GM21825 (cell line): ENCODE measurements around the gene NTPCR.

ENCODE experiments used
- ATAC-seq: cut with Tn5 transposase; IDR thresholded peaks from one replicate; pipeline ENCODE4 v1.9.1; 2021; ENCODE audit warnings: mild to moderate bottlenecking, moderate library complexity; ENCODE audit not compliant: unreplicated experiment

The NTPCR gene

DNA sequence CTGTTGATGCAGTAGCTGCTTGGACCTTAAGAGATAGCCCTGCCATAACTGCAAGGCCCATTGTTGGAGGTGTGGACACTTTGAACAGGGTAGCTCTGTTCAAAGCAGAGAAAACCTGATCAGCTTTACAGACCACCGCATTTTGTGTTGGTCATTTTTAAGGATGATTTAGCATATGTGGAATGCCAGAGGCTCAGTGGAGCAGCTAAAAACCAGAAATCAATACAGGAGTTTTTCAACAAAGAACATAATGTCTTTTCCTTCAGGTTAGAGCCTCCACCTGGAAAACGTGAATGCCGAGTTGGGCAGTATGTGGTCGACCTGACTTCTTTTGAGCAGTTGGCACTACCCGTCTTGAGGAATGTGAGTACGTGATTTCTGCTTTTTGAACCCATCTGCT lies 5.7 kb downstream of the NTPCR start:
- ATAC-seq, result no peak

DNA sequence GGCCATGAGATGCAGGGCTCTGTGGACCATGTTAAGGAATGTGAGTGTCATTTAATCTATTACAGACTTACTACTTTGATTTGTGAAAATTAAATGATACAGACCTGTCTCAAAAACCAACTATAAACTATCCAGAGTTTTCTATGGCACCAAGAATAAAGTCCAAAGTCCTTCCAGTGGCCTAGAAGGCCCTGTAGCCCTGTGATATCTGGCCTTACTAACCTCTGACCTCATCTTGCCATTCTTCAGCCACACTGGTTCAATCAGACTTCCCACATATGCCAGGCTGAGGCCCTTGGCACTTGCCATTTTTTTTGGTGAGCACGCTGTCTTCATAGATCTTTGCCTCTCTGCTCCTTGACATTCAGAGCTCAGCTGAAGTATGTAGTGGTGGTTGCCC lies 7.7 kb downstream of the NTPCR start:
- ATAC-seq, result no peak

DNA sequence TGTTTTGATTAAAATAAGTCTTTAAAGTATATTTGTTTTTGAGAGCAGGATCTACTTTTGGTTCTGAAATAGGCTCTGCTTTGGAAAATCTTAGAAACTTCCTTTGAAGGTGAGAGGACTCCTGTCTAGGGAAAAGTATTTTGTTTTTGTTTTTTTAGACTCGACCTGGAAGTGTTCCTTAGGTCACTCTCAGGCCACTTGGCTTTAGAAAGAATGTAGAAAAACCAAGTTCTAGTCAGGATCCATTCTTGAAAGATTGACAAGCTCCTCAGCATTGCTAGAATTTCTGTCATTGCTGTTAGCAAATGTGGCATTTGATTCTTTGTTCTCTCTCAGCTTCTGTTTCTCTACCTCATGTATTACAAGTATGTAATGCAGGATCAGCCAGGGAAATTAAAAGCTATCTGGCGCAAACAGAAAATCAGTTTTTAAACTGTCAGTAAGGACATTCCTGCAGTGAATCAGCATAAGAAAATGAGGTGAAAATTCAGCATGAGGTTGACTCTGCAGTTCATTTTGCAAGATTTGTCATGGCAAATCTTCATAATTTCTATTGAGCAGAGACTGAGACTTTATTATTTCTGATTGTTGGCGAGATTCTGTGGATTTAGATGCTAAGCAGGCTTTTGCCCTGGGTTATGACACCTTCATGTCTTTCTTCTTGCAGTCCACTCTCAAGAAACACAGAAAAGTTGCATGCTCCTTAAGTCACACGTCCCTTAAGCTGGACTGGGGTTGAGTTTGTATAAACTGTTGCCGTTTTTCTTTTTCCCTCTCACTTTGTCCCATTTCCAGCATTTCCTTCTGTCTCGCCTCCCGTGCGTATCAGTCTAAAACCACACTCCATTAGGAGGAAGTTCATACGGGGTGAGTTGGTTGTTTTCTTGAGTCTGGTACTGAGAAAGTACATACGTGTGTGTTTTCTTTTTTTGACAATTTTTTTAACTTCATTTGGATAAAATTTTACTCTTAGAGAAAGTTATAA lies 12.6 kb downstream of the NTPCR start:
- no peak for ATAC-seq

DNA sequence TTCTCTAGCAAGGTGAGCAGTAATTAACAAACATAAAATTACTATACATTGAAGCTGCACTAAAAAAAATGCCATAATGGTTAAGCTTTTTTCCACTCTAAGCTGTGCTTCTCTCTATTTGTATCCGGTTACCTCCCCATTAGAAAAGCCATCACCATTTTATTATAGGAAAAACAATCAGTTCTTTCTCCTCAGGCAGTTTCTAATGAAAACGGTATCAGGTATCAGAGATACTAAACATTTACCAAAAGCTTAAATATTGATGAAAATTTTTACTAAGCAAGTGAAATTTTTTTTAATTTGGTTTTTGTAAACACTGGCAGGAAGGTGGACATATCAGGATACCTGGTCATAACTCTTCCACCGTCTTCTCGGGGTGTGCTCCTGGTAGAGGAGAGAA lies 14.2 kb downstream of the NTPCR start:
- ATAC-seq, result no peak

DNA sequence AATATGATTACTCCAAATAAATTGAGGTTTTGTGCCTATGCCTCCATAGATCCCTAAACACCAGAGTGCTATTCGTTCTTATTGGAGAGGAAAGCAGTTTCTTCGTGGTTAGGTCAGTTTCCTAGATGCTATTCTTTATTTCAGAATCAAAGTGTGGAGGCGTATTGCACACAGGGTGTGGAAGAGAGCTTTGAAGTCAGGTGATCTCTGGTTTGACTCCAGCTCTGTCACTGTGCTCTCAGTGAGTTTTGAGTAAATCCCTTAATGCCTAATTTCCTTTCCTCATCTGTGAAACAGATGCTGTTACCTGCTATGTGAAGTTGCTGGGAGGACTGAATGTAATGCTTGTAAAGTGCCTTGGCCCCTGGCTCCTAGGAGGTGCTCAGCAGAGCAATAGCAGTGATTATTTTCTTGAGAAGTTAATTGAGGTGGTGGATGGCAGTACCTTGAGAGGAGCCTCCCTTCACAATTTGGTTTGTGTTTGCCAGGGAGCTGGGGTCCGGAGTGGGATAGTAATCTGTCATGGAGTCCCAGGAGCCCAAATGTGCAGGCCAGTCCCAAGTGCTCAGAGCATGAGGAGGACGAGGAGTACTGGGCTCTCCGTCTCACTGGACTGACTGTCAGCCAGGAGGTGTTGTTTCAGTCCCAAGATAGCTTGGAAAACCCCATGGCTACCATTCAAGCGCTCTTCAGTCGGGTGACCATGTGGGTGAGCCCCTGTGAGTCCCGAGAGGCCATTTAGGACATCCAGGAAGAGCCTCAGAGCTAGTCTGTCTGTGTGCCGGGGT lies 14.9 kb downstream of the NTPCR start:
- ATAC-seq, result no peak

DNA sequence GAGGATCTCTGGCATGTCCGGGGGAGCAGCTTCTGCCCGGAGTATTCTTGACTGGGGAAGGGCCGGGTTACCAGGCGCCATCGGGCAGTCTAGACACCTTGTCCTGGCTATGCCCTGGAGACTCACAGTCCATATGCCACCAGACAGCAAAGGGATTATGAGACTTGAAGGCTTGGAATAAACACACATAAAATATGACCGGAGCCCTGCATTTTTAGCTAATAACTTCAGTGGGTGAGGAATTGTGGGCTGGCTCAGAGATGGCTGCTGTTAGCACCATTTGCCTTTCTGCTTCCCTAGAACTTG lies 15.5 kb downstream of the NTPCR start:
- ATAC-seq, result no peak

DNA sequence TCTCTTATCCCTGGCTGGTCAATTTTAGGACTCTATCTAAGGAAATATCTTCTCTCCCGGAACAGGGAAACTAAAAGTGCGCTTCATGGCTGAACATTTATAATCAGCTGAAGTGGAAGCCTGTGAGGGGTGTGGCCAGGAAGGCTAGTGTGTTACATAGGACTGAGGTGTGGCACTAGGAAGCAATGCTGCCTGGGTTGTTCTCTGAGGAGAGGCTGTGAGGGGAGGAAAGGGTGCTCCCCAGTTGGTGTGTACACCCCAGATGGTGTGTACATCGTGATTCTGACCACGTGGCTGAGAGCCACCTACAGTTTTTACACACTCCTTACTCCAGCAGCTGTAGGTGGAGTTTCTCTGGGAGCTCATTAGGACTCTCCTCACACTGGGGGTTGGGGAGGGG lies 16.3 kb downstream of the NTPCR start:
- no peak for ATAC-seq

DNA sequence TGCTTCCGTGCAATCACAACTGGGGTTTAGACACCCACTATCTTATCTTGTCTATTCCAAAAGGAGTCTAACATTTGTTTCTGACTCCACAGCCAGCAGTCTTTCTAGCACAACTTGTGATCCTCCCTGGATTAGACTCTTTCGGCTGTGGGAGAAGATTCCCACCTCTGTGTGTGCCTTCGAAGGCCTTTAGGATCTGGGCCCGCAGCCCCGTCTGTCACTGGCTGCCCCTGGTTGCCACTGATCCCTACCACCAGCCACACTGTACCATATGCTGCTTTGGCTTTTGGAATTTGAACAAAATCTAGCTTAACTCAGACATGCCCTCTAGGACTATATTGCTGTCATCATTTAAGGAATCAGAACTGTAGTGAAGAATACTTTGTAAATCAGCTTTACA lies 18.0 kb downstream of the NTPCR start:
- ATAC-seq, result no peak

DNA sequence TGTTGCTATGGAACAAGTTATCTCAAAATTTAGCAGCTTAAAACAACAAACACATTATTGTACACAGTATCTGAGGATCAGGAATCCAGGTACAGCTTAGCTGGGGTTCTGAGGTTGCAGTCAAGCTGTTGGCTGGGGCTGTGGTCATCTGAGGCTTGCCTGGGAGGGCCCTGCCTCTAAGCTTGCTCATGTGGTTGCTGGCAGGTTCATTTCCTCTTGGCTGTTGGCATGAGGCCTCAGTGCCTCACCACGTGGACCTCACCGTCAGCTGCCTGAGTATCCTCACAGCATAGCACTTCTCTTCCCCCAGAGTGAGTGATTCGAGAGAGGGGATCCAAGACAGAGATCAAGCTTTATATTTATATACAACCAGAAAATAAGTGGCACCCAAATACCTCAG lies 18.6 kb downstream of the NTPCR start:
- ATAC-seq, result no peak

DNA sequence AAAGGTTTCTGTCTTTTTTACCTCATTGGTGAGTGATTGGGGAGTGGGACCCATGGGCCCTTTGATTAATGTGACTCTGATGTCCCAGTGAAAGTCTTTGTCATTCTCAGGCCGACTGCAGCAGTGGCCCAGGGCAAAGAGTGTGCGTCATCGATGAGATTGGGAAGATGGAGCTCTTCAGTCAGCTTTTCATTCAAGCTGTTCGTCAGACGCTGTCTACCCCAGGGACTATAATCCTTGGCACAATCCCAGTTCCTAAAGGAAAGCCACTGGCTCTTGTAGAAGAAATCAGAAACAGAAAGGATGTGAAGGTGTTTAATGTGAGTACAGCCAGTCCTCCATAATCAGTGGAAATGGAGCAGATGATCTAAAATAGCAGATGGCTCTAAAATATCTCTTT lies 19.4 kb downstream of the NTPCR start:
- no peak for ATAC-seq

DNA sequence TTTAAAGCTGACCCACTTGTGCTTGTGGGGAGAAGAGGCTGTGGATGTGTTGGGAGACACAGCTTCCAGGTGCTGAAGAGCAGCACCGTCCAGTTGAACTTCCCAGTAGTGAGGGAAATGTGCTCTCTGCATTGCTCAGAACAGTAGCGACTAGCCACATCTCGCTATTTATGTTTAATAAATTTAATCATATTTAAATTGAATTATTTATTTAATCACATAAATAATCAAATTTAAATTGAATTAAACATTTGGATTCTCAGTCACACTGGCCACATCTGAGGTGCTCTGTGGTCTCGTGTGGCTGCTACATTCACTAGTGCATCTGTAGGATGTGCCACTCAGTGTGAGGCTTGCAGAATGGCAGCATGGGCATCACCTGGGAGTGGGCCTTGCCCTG lies 20.1 kb downstream of the NTPCR start:
- no peak for ATAC-seq

DNA sequence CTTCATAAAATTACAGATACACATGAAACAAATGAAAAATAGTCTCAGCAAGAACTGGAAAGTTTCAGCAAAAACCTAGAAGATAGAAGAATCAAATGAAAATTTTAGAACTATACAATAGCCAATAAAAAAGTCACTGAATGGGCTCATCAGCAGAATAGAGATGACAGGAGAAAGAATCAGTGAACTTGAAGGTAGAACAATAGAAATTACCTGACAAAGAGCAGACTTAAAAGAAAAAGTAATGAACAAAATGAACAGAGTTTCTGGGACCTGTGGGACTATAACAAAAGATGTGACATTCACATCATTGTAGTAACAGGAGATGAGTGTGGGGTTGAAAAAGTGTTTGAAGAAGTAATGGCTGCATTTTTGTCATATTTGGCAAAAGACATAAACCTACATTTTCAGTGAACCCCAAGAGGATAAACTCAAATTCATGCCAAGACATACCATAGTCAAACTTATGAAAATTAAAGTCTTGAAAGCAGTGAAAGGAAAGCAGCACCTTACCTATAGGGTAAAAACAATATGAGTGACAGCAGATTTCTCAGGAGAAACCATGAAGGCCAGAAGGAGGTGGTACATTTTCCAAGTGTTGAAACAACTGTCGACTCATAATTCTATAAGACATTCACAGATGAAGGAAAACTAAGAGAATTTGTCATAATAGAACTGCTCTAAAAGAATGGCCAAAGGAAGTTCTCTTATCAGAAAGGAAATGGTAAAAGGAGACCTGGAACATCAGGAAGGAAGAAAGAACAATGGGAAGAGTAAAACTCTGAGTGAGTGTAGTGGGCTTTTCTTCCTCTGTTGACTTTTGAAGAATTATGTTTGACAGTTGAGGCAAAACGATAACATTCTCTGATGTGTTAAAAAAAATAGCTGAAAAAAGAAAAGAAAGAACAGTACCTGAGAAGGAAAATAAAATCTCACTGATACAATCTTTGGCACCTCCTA lies 23.5 kb downstream of the NTPCR start:
- ATAC-seq, result no peak

DNA sequence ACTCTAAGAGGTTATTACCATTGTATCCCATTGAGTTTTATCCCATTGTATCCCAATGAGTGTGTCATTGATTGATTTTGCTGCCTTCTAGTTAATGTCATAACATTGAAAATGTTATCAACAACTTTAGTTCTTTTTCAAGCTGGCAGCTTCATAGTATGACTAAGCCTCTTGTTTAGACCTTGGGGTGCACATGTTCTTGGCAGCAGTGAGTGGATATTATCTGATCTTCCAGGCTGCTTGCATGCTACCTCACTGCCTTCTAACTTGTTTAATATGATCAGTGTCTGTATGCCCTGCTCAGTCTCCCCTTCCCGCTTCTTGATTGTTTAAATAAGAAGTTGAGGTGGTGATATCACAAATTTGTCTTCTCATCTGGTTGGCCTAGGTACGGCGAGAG lies 24.6 kb downstream of the NTPCR start:
- ATAC-seq, result no peak

DNA sequence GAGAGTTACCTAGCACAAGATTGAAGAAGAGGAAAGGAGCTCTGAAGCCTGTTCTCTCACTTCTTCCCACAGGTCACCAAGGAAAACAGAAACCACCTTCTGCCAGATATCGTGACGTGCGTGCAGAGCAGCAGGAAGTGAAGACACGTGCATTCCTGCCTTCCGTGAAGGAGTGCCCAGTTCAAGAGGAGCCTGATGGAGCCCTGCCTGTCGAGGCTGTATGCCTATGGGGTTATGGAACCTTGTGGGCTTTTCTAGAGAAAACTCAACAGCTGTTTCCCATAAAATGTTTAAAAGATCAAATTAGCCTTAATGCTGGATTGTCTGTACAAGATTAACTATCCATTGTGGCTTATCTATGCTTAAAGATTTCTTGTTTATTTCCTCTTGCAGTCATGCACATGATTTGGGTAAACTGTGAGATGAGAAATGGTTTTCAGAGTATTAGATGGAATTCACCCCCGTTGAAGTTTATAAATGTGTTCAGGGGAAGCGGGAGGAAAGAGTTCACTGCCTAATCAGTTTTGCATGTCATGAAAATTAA lies 27.8 kb downstream of the NTPCR start:
- ATAC-seq, result no peak

DNA sequence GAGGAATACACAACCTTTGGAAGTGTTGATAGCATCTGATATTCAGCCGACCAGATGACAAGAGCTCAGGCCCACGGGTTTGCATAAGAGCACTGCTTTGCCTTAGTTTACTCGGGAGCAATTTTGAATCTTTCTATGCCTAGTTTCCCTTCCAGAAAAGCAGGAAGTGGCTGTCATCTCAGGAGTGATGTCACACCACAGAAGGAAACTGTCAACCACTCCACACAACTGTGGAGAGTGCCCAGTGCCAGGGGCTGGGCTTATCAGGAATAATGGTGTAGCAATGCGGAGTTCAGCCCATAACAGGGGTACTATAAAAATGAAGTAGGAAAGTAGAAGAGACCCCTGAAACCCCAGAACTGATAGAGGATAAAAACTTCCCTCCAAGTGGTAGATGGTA lies 28.4 kb downstream of the NTPCR start:
- ATAC-seq, result no peak

DNA sequence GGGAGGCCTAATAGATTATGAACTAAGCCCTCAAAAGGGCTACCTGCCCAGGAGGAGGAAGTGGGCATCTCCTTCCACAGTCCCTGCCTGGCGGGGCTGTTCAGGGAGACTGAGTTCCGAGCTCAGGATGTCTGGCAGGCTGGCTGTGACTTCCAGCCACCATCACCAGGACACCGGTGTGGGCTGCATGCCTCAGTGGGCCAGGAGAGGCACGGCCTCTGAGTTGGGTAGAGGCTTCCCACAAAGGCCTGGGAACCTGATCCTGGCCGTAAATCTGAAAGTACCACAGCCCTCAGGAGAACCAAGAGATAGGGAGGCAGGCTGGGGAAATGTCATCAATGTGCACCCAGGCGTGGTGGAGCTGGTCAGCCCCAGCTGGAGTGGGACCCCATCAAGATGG lies 29.1 kb downstream of the NTPCR start:
- ATAC-seq, result no peak

DNA sequence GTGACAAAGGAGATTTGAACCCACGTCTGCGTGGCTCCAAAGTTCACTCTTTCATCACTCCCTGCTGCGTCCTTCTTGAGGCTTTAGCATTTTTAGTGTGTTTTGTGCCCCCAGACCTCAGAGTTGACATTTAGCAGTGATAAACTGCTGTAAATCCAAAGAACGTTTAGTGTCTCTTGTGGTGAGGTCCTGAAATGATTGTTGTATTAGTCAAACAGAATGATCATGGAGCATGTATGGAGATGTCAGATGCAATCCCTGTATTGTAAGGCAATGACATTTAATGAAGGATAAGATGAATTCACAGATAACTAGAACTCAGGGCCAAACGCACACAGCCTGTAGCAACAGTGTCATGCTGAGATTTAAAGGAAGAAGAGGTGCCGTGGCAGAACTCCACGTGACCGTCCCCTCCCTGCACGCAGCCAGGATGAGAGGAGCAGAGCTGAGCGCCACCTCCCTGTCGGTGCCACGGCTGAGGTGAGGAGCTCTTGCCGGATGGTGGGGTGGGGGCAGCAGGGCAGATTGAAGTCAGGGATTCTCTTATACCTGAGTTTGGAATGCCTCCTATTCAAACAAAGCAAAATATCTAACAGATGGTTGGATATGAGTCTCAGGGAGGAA lies 30.1 kb downstream of the NTPCR start:
- ATAC-seq, result no peak

DNA sequence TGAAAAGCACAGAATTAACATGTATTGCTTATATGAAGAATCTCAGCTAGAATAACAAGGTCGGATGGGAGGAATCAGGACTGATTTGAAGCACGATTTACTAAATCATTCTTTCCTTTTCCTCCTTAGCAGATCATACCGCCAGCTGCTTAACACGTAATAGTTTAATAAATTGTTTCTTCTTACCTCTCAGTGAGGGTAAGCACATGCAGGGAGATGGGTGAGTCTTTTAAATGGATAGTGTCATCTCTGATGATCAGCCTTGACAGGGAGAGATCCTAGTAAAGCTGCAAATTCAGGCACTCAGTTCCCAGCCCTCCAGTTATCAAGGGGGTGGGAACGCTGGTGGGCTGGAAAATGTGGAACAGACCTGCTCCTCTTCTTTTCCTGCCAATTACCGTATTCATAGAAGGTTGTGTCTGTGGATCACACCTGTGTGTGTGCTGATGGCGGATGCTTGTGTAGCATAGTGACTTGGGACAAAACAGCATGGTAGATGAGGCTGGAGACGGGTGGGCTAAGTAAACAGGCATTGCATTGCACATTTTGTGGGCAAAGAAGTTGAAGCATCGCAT lies 30.7 kb downstream of the NTPCR start:
- ATAC-seq, result no peak

DNA sequence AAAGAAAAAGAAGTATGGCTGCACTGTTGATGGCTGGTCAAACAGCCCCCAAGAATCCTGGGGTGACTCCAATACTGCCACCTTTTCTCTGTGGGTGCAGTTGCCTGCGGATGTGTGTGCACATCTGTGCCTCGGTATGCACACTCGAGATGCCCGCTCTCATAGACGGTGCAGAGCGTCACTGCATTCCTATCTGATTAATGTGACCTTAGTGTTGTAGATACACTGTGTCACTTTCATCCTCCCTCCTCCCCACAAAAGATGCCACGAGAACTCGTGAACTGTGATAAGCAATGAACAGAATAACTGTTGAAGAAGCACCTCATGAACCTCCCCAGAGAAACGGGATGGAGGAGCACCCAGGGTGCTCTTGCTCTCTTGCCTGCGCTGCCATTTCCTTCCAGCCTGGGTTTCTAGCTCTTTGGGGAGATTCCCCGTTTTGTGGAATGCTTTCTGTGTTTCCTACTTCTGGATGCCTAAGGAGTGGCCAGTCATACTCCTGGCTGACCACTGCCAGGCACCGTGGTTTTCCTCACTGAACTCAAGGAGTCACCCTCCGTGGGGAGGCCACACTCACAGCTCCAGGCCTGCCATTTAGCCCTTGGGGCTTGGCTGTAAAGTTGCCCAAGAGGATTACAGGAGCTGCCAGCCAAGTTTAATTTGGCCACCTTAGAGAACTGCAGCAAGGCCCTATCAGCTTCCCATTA lies 32.0 kb downstream of the NTPCR start:
- ATAC-seq, result no peak
